ENCODE measurements around the gene POC1A.

DNA sequence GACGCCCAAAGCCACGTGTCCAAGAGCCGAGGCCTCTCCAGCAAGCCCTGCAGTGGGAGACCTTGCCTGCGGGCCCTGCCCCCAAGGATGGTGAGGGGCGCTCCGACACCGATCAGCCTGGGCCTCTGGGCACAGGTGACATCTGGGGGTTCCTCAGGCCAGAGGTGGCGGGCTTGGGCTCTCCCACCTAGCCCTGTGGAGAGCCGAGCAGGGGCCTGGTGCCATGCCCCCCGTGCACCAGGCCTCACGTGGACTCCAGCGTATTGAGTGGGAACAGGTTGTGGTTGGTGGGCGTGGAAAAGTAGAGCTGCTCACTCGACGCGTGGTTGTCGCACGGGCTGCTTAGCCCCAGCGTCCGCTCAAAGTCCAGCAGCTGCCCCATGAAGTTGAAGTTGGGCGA lies 103.7 kb downstream of the POC1A start:
- no peak for TF ChIP-seq POLR2AphosphoS5 (IDR thresholded peaks at IDR 0.05; ENCODE audit: low read depth, low read length)
- TF ChIP-seq, protein P1, sequence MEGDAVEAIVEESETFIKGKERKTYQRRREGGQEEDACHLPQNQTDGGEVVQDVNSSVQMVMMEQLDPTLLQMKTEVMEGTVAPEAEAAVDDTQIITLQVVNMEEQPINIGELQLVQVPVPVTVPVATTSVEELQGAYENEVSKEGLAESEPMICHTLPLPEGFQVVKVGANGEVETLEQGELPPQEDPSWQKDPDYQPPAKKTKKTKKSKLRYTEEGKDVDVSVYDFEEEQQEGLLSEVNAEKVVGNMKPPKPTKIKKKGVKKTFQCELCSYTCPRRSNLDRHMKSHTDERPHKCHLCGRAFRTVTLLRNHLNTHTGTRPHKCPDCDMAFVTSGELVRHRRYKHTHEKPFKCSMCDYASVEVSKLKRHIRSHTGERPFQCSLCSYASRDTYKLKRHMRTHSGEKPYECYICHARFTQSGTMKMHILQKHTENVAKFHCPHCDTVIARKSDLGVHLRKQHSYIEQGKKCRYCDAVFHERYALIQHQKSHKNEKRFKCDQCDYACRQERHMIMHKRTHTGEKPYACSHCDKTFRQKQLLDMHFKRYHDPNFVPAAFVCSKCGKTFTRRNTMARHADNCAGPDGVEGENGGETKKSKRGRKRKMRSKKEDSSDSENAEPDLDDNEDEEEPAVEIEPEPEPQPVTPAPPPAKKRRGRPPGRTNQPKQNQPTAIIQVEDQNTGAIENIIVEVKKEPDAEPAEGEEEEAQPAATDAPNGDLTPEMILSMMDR (IDR thresholded peaks at IDR 0.05), result no peak
- no peak for TF ChIP-seq TAF1 (IDR thresholded peaks at IDR 0.05; ENCODE audit: borderline replicate concordance, low read depth, low read length)
